Measurements from ENCODE around the gene KRT75.

The KRT75 gene

GRCh38 chr12:52474212-52474611 lies 40.0 kb upstream of the KRT75 start:
- no peak for ATAC-seq (ENCODE audit: insufficient read depth, low read depth)
- no peak for TF ChIP-seq CTCF (IDR thresholded peaks at IDR 0.05; ENCODE audit: borderline replicate concordance, extremely low read depth, low read length, poor library complexity, severe bottlenecking)
- no peak for TF ChIP-seq EZH2 (IDR thresholded peaks at IDR 0.05; ENCODE audit: borderline replicate concordance, low read depth, low read length, severe bottlenecking)
- H3K4me3 ChIP-seq (ENCODE audit: low read depth in 1 of 2, low read length in 2 of 2) = no peak overlapping the region
- no peaks in the 10 kb centered on the region for H3K4me1 ChIP-seq (ENCODE audit: insufficient read depth, low read length)
- H3K27ac ChIP-seq (ENCODE audit: low read length) = no peak overlapping the region
- DNase-seq = no peak
- H2AFZ ChIP-seq (ENCODE audit: low read depth, low read length) = no peak overlapping the region
- H3K4me2 ChIP-seq (ENCODE audit: insufficient read depth, low read length) = no peak overlapping the region
- H3K27me3 ChIP-seq (ENCODE audit: insufficient read depth, low read length, poor library complexity) = no peaks in the 10 kb centered on the region
- no peaks in the 10 kb centered on the region for H3K9me3 ChIP-seq (ENCODE audit: insufficient read depth, low read length, severe bottlenecking)
- H3K9ac ChIP-seq (ENCODE audit: low read depth, low read length) = no peak overlapping the region
- no peaks in the 10 kb centered on the region for H3K36me3 ChIP-seq (ENCODE audit: insufficient read depth, low read length)
- no peaks in the 10 kb centered on the region for H3K79me2 ChIP-seq (ENCODE audit: insufficient read depth, low read length)
- no peaks in the 10 kb centered on the region for H4K20me1 ChIP-seq (ENCODE audit: insufficient read depth, low read length)

DNA sequence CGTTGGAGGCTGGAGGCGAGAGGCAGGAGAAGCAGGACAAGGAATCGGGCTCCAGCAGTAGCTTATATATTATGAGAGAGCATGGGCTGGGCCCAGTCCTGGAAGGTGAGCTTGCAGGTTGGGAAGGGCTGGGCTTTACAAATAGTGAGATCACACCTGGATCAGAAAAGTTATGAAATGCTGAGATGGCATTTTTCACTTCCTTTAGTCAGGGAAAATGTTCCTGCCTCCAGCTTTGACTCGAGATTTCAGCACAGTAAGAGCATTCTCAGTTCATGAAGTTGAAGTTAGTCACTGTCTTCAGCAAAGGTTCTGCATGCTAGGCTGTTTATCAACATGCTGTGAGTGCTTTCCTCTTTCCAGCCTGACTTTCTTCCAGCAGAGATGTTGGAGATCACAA lies 39.6 kb upstream of the KRT75 start, which contains the start of gene KRT6C:
KRT6C (minus strand) TSS at position 38 of the 400 bp plus-strand sequence. CDS start 68 bp downstream, outside the sequence.
- Histone ChIP-seq H3K36me3 (ENCODE audit: insufficient read depth, low read length) (no peaks in the 10 kb centered on the region), H3K27me3 (ENCODE audit: insufficient read depth, low read length, poor library complexity) (no peaks in the 10 kb centered on the region), H3K4me1 (ENCODE audit: insufficient read depth, low read length) (no peaks in the 10 kb centered on the region), H3K79me2 (ENCODE audit: insufficient read depth, low read length) (no peaks in the 10 kb centered on the region), H3K9ac (ENCODE audit: low read depth, low read length) (no peak within 1 kb of the TSS), H4K20me1 (ENCODE audit: insufficient read depth, low read length) (no peaks in the 10 kb centered on the region), H3K4me2 (ENCODE audit: insufficient read depth, low read length) (no peak within 1 kb of the TSS), H3K4me3 (ENCODE audit: low read depth in 1 of 2, low read length in 2 of 2) (no peak within 1 kb of the TSS), H3K9me3 (ENCODE audit: insufficient read depth, low read length, severe bottlenecking) (no peaks in the 10 kb centered on the region), H3K27ac (ENCODE audit: low read length) (no peak within 1 kb of the TSS), H2AFZ (ENCODE audit: low read depth, low read length) (no peak within 1 kb of the TSS)
- no peak for DNase-seq
- TF ChIP-seq CTCF (IDR thresholded peaks at IDR 0.05; ENCODE audit: borderline replicate concordance, extremely low read depth, low read length, poor library complexity, severe bottlenecking) (no peak), EZH2 (IDR thresholded peaks at IDR 0.05; ENCODE audit: borderline replicate concordance, low read depth, low read length, severe bottlenecking) (no peak)
- ATAC-seq (ENCODE audit: insufficient read depth, low read depth) = no peak

DNA sequence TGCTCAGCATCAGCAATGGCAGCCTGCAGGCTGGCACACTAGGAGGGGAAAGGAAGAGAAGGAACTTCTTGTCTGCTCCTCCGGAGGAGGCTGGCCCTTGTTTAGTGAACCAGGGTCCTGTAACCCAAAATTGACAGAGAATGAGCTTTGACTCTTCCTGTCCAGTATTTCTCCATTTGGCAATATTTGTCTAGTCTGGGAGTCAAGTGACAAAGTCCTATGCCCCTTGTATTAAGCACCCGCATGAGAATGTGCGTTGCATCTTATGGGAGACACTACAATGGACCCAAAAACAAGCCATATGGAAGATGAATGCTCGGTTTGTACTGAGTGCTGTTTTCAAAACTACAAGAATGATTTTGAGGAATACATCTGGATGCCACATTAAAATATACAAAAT lies 35.7 kb upstream of the KRT75 start:
- H3K9ac ChIP-seq (ENCODE audit: low read depth, low read length) = no peak overlapping the region
- no peaks in the 10 kb centered on the region for H3K4me1 ChIP-seq (ENCODE audit: insufficient read depth, low read length)
- H3K9me3 ChIP-seq (ENCODE audit: insufficient read depth, low read length, severe bottlenecking) = no peaks in the 10 kb centered on the region
- H3K4me2 ChIP-seq (ENCODE audit: insufficient read depth, low read length) = no peak overlapping the region
- H3K27ac ChIP-seq (ENCODE audit: low read length) = no peak overlapping the region
- DNase-seq (no peak), ATAC-seq (ENCODE audit: insufficient read depth, low read depth) (no peak)
- peaks cover 3% of the 10 kb centered on the region for H3K27me3 ChIP-seq (ENCODE audit: insufficient read depth, low read length, poor library complexity)
- TF ChIP-seq CTCF (IDR thresholded peaks at IDR 0.05; ENCODE audit: borderline replicate concordance, extremely low read depth, low read length, poor library complexity, severe bottlenecking) = no peak
- no peak for TF ChIP-seq EZH2 (IDR thresholded peaks at IDR 0.05; ENCODE audit: borderline replicate concordance, low read depth, low read length, severe bottlenecking)
- no peak overlapping the region for H2AFZ ChIP-seq (ENCODE audit: low read depth, low read length)
- H3K79me2 ChIP-seq (ENCODE audit: insufficient read depth, low read length) = no peaks in the 10 kb centered on the region
- H4K20me1 ChIP-seq (ENCODE audit: insufficient read depth, low read length) = no peaks in the 10 kb centered on the region
- H3K4me3 ChIP-seq (ENCODE audit: low read depth in 1 of 2, low read length in 2 of 2) = no peak overlapping the region
- H3K36me3 ChIP-seq (ENCODE audit: insufficient read depth, low read length) = no peaks in the 10 kb centered on the region

- ATAC-seq (ENCODE audit: insufficient read depth, low read depth) (no peak), DNase-seq (no peak)
- no peak overlapping the region for H3K9ac ChIP-seq (ENCODE audit: low read depth, low read length)
- no peak overlapping the region for H2AFZ ChIP-seq (ENCODE audit: low read depth, low read length)
- no peak overlapping the region for H3K27ac ChIP-seq (ENCODE audit: low read length)
- no peaks in the 10 kb centered on the region for H4K20me1 ChIP-seq (ENCODE audit: insufficient read depth, low read length)
- H3K4me2 ChIP-seq (ENCODE audit: insufficient read depth, low read length) = no peak overlapping the region
- H3K4me1 ChIP-seq (ENCODE audit: insufficient read depth, low read length) = no peaks in the 10 kb centered on the region
- TF ChIP-seq CTCF (IDR thresholded peaks at IDR 0.05; ENCODE audit: borderline replicate concordance, extremely low read depth, low read length, poor library complexity, severe bottlenecking) (no peak), EZH2 (IDR thresholded peaks at IDR 0.05; ENCODE audit: borderline replicate concordance, low read depth, low read length, severe bottlenecking) (no peak)
- peaks cover 8% of the 10 kb centered on the region for H3K27me3 ChIP-seq (ENCODE audit: insufficient read depth, low read length, poor library complexity)
- H3K9me3 ChIP-seq (ENCODE audit: insufficient read depth, low read length, severe bottlenecking) = no peaks in the 10 kb centered on the region
- H3K4me3 ChIP-seq (ENCODE audit: low read depth in 1 of 2, low read length in 2 of 2) = no peak overlapping the region
- H3K36me3 ChIP-seq (ENCODE audit: insufficient read depth, low read length) = no peaks in the 10 kb centered on the region
- no peaks in the 10 kb centered on the region for H3K79me2 ChIP-seq (ENCODE audit: insufficient read depth, low read length)
Measured at GRCh38 chr12:52464897-52465296, 30.7 kb upstream of the KRT75 start.
